Bronchial epithelial cell (primary cell): Measurements from ENCODE around the gene PIP5K1B. TPM values are rescaled to one million over a fixed set of nuclear protein-coding genes. Genes with fewer than 3 reads are reported as not detected.

Source experiments
- DNase-seq: peaks from one replicate; pipeline ENCODE4 v3.0.0-alpha.2; 2010; ENCODE audit warnings: low read depth
- FAIRE-seq: peaks from 2 replicates; lab custom pipeline; 2011; peaks lifted over from hg19 to GRCh38; lab: Jason Lieb, UNC
- H3K27me3 ChIP-seq: 2 replicates; pipeline ENCODE4 v1.5.1; 2011; ENCODE audit warnings: low read length; ENCODE audit not compliant: control insufficient read depth, insufficient read depth
- H3K36me3 ChIP-seq: 2 replicates; pipeline ENCODE4 v1.5.1; 2011; ENCODE audit warnings: low read length; ENCODE audit not compliant: control insufficient read depth, insufficient read depth
- H3K4me3 ChIP-seq: 2 replicates; pipeline ENCODE4 v1.5.1; 2011; ENCODE audit warnings: mild to moderate bottlenecking, low read depth, low read length, control low read depth
- total RNA-seq: library from RNA; depleted of rRNA; stranded (reverse); fragments of >200 nt; gene quantifications from 2 replicates; pipeline ENCODE4 v1.2.1, GENCODE V29; 2014
- TF ChIP-seq, protein P1 (sequence below): IDR thresholded peaks from 2 replicates; pipeline ENCODE4 v1.5.1; 2011; ENCODE audit warnings: mild to moderate bottlenecking, moderate library complexity, low read length, control low read depth, inconsistent platforms; ENCODE audit not compliant: insufficient read depth, severe bottlenecking

The PIP5K1B gene
- total RNA-seq, 1 donor from 2014 or later, result 2.9 TPM

DNA sequence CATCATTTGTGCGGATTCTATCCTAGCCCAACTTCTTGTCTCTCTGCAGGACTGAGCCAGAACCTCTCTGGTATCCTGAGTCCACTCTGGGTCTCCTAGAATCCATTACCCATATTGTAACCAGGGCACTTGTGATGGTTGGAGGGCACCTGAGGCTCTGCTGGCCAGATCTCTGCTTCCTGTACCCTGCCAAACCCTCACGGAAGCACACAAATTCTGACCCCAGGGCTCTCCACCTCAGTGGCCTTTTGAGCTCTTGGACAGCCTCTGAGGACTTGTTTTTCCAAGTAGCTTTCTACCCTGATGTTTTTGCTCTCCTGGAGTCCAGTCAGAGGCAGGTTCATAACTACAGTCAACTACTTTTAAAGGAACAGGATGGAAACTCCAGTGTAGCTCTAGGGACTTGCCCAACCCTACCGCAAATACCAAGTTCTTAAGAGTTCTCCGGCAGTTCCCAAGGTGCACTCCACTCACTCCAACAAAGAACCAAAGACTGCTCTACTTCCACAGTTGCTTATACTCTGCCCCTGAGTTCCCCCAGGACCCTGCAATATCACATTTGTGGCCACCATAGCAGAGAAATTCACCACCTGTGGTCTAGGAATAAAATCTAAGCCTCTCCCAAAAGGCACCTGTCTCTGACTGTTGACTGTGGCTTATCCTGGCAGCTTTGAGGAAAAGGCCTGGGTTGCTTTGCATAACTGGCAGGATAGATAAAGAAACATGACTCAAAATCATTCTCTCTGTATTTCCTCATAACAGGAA, 9.6 kb downstream of the PIP5K1B start:
- Histone ChIP-seq H3K27me3 (no peaks in the 10 kb centered on the region), H3K4me3 (no peak overlapping the region), H3K36me3 (no peaks in the 10 kb centered on the region)
- TF ChIP-seq, protein P1, sequence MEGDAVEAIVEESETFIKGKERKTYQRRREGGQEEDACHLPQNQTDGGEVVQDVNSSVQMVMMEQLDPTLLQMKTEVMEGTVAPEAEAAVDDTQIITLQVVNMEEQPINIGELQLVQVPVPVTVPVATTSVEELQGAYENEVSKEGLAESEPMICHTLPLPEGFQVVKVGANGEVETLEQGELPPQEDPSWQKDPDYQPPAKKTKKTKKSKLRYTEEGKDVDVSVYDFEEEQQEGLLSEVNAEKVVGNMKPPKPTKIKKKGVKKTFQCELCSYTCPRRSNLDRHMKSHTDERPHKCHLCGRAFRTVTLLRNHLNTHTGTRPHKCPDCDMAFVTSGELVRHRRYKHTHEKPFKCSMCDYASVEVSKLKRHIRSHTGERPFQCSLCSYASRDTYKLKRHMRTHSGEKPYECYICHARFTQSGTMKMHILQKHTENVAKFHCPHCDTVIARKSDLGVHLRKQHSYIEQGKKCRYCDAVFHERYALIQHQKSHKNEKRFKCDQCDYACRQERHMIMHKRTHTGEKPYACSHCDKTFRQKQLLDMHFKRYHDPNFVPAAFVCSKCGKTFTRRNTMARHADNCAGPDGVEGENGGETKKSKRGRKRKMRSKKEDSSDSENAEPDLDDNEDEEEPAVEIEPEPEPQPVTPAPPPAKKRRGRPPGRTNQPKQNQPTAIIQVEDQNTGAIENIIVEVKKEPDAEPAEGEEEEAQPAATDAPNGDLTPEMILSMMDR, result no peak
- FAIRE-seq (no peak), DNase-seq (no peak)

DNA sequence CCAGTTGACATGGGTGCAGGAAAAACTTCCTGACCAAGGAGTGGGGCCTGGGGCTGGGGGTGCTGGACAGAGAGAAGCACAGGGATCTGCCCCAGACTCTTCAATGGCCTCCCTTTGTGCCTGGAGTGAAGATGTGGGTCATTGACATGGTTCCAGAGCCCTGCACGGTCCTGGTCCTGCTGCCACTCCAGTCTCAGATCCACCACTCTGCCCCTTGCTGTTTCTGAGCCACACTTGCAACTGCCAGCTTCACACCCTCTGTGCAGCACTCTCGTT, 10.1 kb downstream of the PIP5K1B start:
- FAIRE-seq, result no peak
- TF ChIP-seq, protein P1, result no peak
- DNase-seq, result no peak
- Histone ChIP-seq H3K36me3 (no peaks in the 10 kb centered on the region), H3K4me3 (no peak overlapping the region), H3K27me3 (no peaks in the 10 kb centered on the region)

DNA sequence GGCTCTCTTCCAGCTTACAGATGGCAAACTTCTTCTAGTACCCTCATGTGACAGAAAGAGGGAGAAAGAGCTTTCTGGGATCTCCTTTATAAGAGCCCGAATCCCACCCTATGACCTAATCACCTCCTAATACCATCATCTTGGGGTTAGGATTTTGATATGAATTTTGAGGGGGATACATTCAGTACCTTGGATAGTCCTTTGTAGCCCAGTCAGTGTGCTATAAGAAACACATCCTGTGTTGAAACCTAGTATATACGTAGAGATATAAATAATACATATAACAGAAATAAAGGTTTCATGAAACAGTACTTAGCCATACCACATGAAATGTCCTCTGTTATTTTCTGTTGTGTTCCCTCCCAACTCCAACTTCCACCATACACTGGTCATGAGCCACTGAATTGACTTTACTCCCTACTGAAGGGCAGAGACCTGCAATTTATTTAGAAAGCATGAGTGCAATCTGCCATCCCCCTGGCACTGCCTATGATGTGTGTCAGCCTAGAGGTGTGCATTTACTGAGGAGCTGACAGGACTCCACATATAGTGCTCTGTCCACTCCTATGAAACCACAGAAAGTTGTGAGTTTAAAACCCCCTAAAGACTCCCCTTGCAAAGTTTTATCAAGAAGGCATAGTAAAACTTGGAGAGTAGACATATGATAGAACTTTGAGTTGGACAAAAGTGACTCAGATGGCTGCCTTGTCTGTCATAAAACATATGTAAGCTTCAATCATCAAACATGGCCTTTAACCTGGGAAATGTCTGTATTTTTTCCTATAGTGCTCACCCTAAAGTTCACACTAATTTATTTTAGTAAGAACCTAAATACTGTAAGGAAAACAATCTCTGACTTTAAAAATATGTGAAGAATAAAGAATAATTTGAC, 12.8 kb downstream of the PIP5K1B start:
- TF ChIP-seq, protein P1, result no peak
- FAIRE-seq, result no peak
- H3K27me3 ChIP-seq, result no peaks in the 10 kb centered on the region

DNA sequence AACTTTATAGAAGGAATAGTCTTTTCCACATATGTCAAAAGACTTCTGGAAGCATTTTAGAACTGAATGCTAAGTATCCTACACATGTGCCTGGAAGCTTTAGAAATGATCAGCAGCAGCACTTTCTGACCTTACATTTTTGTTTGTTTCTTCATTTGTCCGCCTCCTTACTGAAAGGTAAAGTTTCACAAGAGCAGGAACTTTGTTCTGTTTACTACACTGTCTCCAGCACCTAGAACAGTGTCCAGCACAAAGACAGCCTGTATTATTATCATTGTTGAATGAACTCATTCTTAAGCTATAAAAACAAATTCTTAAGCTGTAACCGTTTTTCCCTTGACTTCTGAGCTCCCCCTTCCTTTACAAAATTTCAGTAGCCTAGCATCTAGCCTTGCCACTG, 14.8 kb downstream of the PIP5K1B start:
- no peaks in the 10 kb centered on the region for H3K36me3 ChIP-seq
- no peak for DNase-seq
- no peak for FAIRE-seq
- TF ChIP-seq, protein P1, result no peak
- no peaks in the 10 kb centered on the region for H3K27me3 ChIP-seq
- no peak overlapping the region for H3K4me3 ChIP-seq

More for the DNA sequence above, 12.8 kb downstream of the PIP5K1B start:
- Histone ChIP-seq H3K36me3 (no peaks in the 10 kb centered on the region), H3K4me3 (no peak overlapping the region)
- no peak for DNase-seq

DNA sequence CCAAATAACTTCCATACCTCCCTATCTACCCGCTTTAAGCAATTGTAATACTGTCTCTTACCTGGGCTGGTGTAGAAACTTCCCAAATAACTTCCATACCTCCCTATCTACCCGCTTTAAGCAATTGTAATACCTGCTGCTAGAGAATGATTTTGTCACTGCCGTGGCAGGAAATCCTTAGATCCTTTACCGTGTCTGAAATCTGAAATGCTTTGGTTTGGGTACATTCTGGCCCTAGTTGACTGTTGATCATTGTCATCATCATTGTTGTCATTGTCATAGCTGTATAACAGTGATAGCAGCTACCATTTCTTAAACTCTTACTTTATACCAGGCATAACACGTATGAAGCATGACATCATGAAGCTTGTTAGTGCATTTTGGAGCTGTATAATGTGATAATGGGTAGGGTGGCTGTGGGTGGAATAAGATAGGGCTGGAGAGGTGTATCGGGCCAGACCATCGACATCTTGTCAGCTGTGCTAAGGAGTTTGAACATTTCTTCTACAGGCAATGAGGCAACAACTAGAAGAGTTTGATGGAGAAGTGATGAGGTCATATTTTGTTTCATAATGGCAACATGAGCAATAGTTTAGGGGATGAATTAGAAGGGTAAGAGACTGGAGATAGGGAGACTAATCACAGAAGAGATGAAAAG, 15.7 kb downstream of the PIP5K1B start:
- Histone ChIP-seq H3K36me3 (no peaks in the 10 kb centered on the region), H3K4me3 (no peak overlapping the region), H3K27me3 (no peaks in the 10 kb centered on the region)
- TF ChIP-seq, protein P1, result no peak
- FAIRE-seq (no peak), DNase-seq (no peak)
